Left ventricle myocardium inferior (tissue), 1 donor: ENCODE data around the gene MACROD2. TPM values are rescaled to one million over a fixed set of nuclear protein-coding genes. Genes with fewer than 3 reads are reported as not detected.

Experiments used
- DNase-seq: peaks from one replicate; pipeline ENCODE4 v3.0.0-alpha.2; 2020
- H3K27ac ChIP-seq: fragments of 200-600 bp; replicated peaks from 2 replicates; pipeline ENCODE4 v1.8.0; 2021
- H3K27me3 ChIP-seq: fragments of 200-600 bp; 2 replicates; pipeline ENCODE4 v1.8.0; 2021; ENCODE audit warnings: low read depth
- H3K36me3 ChIP-seq: fragments of 200-600 bp; 2 replicates; pipeline ENCODE4 v1.8.0; 2021
- H3K4me1 ChIP-seq: fragments of 200-600 bp; 2 replicates; pipeline ENCODE4 v1.8.0; 2021
- H3K4me3 ChIP-seq: fragments of 200-600 bp; 2 replicates; pipeline ENCODE4 v1.8.0; 2021; ENCODE audit warnings: mild to moderate bottlenecking, moderate library complexity
- H3K9me3 ChIP-seq: fragments of 200-600 bp; replicated peaks from 2 replicates; pipeline ENCODE4 v1.8.0; 2021
- intact Hi-C: fragments of 100-400 bp; cut with micrococcal nuclease; formaldehyde crosslinking; loops from one replicate; pipeline ENCODE4 v1.11.0; 2022
- total RNA-seq: library from RNA; stranded (reverse); fragmentation: NEBNext Ultra II Directional; extraction: Animal tissue kit (Norgen Biotek cat#: 25700); gene quantifications from one replicate; pipeline ENCODE4 v1.2.1, GENCODE V29; 2021
- TF ChIP-seq, protein P1 (sequence below): fragments of 200-600 bp; IDR thresholded peaks from 2 replicates; pipeline ENCODE4 v1.8.0; 2021; ENCODE audit warnings: antibody characterized with exemption, mild to moderate bottlenecking, borderline replicate concordance
- donor health status: DM: no; HTN: yes; CAD: no; lungs with severe emphysema.

The MACROD2 gene
- total RNA-seq, 1 donor from 2014 or later: 3.6 TPM

DNA sequence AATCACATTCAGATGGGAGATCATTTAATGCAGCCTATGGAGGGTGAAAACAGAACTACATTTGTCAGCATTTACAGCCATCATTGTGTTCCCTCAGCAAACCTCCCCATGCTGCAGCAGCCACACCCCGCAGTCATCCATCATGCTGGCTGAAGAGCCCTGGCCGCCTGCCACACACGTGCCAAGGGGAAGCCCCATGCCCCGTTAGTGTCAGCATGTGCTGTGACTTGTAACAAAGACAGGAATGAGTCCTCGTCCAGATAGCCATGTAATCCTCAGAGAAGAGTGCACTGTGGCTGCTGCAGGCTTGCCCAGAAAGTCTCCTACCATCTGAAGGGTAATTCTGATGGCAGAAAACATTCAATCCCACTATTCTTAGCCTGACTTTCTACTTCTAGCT is 1480.2 kb downstream of the MACROD2 start:
- H3K4me3 ChIP-seq: no peak overlapping the region
- no peaks in the 10 kb centered on the region for H3K9me3 ChIP-seq
- TF ChIP-seq, protein P1, sequence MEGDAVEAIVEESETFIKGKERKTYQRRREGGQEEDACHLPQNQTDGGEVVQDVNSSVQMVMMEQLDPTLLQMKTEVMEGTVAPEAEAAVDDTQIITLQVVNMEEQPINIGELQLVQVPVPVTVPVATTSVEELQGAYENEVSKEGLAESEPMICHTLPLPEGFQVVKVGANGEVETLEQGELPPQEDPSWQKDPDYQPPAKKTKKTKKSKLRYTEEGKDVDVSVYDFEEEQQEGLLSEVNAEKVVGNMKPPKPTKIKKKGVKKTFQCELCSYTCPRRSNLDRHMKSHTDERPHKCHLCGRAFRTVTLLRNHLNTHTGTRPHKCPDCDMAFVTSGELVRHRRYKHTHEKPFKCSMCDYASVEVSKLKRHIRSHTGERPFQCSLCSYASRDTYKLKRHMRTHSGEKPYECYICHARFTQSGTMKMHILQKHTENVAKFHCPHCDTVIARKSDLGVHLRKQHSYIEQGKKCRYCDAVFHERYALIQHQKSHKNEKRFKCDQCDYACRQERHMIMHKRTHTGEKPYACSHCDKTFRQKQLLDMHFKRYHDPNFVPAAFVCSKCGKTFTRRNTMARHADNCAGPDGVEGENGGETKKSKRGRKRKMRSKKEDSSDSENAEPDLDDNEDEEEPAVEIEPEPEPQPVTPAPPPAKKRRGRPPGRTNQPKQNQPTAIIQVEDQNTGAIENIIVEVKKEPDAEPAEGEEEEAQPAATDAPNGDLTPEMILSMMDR: no peak
- H3K4me1 ChIP-seq: peaks cover 5% of the 10 kb centered on the region
- DNase-seq: peak; percentile 33
- no peak overlapping the region for H3K27ac ChIP-seq
- intact Hi-C loops: no loop called here
- H3K27me3 ChIP-seq: no peaks in the 10 kb centered on the region
- no peaks in the 10 kb centered on the region for H3K36me3 ChIP-seq

- TF ChIP-seq, protein P1: no peak
Observed at GRCh38 chr20:15476186-15476585, 1480.9 kb downstream of the MACROD2 start.

DNA sequence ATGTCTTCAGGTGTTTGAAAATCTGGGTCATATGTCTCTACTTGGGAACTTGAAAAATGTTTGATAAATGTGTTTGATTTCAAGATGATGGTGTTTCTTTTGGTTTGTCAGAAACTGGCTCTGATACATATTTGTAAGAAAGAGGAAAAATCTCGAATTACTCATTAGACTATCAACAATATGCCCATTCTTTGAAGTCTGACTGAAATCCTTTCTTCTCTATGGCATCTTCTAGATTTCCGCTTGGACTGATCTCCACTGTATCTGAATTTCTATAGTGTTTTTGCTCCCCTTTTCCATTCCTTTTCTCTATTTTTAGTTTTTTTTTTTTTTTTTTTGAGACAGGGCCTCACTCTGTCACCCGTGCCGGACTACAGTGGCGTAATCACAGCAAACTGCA is 1481.5 kb downstream of the MACROD2 start:
- TF ChIP-seq, protein P1: no peak
- no peak overlapping the region for H3K4me3 ChIP-seq
- intact Hi-C loops: no loop called here
- H3K27ac ChIP-seq: no peak overlapping the region
- DNase-seq: no peak
- peaks cover 5% of the 10 kb centered on the region for H3K4me1 ChIP-seq
- no peaks in the 10 kb centered on the region for H3K27me3 ChIP-seq
- no peaks in the 10 kb centered on the region for H3K9me3 ChIP-seq
- H3K36me3 ChIP-seq: no peaks in the 10 kb centered on the region

More at GRCh38 chr20:15476186-15476585, 1480.9 kb downstream of the MACROD2 start:
- H3K27ac ChIP-seq: no peak overlapping the region
- no peaks in the 10 kb centered on the region for H3K27me3 ChIP-seq
- intact Hi-C loops: no loop called here
- no peak overlapping the region for H3K4me3 ChIP-seq
- H3K4me1 ChIP-seq: peaks cover 5% of the 10 kb centered on the region
- DNase-seq: no peak
- no peaks in the 10 kb centered on the region for H3K9me3 ChIP-seq
- no peaks in the 10 kb centered on the region for H3K36me3 ChIP-seq

DNA sequence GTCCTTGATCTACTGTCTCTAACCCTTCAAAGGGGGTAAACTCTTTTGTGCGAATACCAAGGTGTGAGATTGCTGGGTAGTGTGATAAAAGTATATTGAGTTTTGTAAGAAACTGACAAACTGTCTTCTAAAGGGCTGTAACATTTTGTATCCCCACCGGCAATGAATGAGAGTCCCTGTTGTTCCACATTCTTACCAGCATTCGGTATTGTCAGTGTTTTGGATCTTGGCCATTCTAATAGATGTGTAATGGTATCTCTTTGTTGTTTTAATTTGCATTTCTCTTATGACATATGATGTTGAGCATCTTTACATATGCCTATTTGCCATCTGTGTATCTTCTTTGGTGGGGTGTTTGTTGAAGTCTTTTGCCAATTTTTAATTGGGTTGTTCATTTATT is 1487.2 kb downstream of the MACROD2 start:
- no peaks in the 10 kb centered on the region for H3K27me3 ChIP-seq
- H3K4me3 ChIP-seq: no peak overlapping the region
- TF ChIP-seq, protein P1: no peak
- H3K9me3 ChIP-seq: no peaks in the 10 kb centered on the region
- intact Hi-C loops: no loop called here
- no peaks in the 10 kb centered on the region for H3K36me3 ChIP-seq
- H3K4me1 ChIP-seq: no peaks in the 10 kb centered on the region
- no peak overlapping the region for H3K27ac ChIP-seq
- no peak for DNase-seq

- DNase-seq: no peak
- no peaks in the 10 kb centered on the region for H3K9me3 ChIP-seq
- TF ChIP-seq, protein P1: no peak
- H3K27me3 ChIP-seq: no peaks in the 10 kb centered on the region
- intact Hi-C loops: no loop called here
- no peaks in the 10 kb centered on the region for H3K36me3 ChIP-seq
- no peak overlapping the region for H3K4me3 ChIP-seq
- no peaks in the 10 kb centered on the region for H3K4me1 ChIP-seq
- H3K27ac ChIP-seq: no peak overlapping the region
Observed at GRCh38 chr20:15485519-15485918, 1490.2 kb downstream of the MACROD2 start.

- Histone ChIP-seq H3K36me3 (no peaks in the 10 kb centered on the region), H3K27me3 (no peaks in the 10 kb centered on the region), H3K9me3 (no peaks in the 10 kb centered on the region), H3K27ac (no peak overlapping the region), H3K4me3 (no peak overlapping the region), H3K4me1 (no peaks in the 10 kb centered on the region)
- DNase-seq: no peak
- TF ChIP-seq, protein P1: no peak
- intact Hi-C loops: no loop called here
Observed at GRCh38 chr20:15487030-15487429, 1491.7 kb downstream of the MACROD2 start.
